GM12873 (cell line): Measurements from ENCODE around the gene PARD3B.

Experiments used
- TF ChIP-seq, protein P1 (sequence below): IDR thresholded peaks from 2 replicates; pipeline ENCODE4 v1.5.1; 2012; ENCODE audit warnings: low read depth, mild to moderate bottlenecking, moderate library complexity, low read length, control low read depth; ENCODE audit not compliant: insufficient read depth; ENCODE audit errors: missing control alignments

The PARD3B gene

DNA sequence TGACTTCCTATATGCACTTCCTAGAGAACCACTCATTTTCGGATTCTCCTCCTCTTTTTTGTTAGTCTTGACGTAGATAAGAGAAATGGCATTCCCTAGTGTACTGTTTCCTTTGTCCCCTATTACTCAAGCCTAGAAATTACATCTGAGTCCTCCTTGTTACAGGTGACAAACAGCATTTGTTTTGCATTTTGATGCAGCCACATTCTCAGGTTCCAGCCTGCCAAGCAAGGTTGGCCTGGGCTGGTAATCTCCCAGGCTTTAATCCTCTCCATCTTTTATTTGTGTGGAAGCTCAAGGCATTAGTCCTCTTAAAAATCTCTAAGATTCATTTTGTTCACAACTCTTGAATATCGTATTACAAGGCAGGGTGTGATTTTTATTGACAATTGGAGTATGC, 819.0 kb downstream of the PARD3B start:
- TF ChIP-seq, protein P1, sequence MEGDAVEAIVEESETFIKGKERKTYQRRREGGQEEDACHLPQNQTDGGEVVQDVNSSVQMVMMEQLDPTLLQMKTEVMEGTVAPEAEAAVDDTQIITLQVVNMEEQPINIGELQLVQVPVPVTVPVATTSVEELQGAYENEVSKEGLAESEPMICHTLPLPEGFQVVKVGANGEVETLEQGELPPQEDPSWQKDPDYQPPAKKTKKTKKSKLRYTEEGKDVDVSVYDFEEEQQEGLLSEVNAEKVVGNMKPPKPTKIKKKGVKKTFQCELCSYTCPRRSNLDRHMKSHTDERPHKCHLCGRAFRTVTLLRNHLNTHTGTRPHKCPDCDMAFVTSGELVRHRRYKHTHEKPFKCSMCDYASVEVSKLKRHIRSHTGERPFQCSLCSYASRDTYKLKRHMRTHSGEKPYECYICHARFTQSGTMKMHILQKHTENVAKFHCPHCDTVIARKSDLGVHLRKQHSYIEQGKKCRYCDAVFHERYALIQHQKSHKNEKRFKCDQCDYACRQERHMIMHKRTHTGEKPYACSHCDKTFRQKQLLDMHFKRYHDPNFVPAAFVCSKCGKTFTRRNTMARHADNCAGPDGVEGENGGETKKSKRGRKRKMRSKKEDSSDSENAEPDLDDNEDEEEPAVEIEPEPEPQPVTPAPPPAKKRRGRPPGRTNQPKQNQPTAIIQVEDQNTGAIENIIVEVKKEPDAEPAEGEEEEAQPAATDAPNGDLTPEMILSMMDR: no peak

DNA sequence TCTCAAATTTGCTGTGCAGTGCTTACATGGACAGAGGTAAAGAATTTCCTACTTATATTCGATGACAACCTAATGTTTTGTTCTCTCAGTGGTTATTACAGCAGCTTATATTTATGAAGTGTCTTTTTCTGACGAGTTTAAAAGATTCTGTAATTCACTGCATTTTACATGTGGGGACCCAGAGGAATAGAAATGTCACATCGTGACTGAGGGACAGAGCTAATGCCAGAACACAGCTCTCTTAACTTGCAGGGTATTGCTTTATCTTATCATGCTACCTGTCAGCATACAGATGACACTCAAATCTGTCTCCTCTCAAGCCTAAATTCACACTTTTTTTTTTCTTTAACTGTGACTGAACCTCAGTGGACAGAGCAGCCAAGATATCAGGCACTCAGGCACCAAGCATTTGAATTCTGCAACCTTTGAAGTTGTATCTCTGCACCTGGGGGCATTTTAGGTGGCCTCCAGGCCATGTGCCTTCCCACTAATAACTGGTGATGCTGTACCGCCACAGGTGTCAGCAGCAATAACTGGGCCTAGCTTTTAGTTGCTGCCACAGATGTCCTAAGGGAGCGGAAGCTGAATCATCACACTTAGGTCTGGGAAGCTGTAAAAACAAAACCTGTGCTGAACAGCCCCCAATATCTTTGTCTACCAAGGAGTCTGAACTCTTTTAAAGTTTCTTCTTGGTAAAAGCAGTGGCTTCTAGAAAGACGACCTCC, 821.2 kb downstream of the PARD3B start:
- TF ChIP-seq, protein P1: no peak

GRCh38 chr2:205367331-205367935, 822.2 kb downstream of the PARD3B start:
- TF ChIP-seq, protein P1: no peak

DNA sequence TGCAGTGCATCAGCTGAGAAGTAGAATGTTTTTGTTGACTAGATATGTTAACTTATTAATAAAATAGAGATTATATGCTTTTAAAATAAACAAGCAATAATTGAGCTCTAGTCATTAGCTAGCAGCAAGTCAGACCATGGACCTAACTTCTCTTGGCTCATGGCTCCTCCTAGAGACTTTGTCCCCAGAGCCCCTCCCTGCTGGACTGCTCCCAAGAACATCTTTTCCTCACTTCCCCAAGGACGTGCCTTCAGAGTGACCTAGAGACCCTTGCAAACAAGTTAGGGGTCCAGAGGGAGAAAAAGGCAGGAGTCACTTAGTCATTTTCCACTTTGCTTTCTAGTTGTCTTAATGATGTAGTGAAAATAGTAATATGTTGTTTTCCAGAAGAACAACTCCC, 824.5 kb downstream of the PARD3B start:
- TF ChIP-seq, protein P1: no peak

GRCh38 chr2:205370726-205371125, 825.5 kb downstream of the PARD3B start:
- TF ChIP-seq, protein P1: no peak

GRCh38 chr2:205372141-205372540, 826.9 kb downstream of the PARD3B start:
- TF ChIP-seq, protein P1: no peak

DNA sequence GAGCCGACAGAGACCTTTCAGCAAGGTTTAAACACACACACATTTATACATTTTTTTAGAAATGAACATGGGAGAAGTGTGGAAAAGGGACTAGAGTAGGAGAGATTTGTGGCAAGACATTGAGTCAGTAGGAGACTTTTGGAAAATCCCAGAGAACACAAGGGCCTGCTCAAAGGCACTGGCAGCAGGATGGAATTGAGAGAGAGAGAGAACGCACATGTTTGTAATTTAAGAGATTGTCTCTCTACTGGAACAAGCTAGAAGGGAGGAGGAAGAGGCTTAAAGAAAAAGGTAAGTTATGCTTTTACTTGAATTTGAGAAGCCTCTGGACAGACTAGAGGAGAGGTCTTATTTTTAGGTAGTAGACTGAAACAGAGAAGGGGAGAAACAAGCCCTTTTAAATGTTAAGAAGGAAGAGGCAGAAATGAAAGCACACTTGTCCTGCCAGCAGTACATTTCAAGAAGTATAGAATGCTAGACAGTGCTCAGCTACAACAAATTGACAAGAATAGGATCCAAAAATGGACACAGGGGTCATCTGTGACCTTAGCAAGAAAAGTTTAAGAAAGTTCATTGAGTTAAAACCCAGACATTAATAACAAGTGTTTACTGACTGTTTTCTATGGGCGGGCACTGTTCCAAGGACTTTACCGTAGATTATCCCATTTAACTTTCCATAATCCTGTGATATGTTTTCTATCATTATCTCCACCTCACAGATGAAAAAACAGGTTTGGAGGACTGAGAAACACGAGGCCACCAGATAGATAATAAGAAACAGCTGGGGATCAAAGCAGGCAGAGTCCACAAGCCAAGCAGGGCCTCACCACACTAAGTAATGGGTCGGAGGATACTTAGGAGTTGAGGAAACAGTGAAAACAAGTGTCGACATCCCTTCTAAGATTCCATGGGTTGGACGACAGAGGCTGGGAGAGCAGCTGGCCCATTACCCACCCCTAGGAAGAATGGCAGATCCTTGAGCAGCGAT, 830.5 kb downstream of the PARD3B start:
- TF ChIP-seq, protein P1: no peak
